ENCODE results near the gene SLC22A15. TPM values are rescaled to one million over a fixed set of nuclear protein-coding genes. Genes with fewer than 3 reads are reported as not detected.
"Not testable (repeated sequence)": the region's sequence is repeated elsewhere in the genome, so short reads cannot be mapped to it uniquely, and the experiment has no call there.

SLC22A15 gene
- total RNA-seq, 1 donor from 2014 or later: 3.5 TPM

- DNase-seq (ENCODE audit: low spot score): no peak
- intact Hi-C loops (cut with DNase I): no loop called here
- ATAC-seq: no peak
Measured at GRCh38 chr1:116019653-116020253, 43.4 kb downstream of the SLC22A15 start.

- intact Hi-C loops (cut with DNase I): no loop called here
- ATAC-seq: no peak
- no peak for DNase-seq (ENCODE audit: low spot score)
Measured at GRCh38 chr1:116020668-116021272, 44.5 kb downstream of the SLC22A15 start.

GRCh38 chr1:116024626-116025025, 48.3 kb downstream of the SLC22A15 start:
- ATAC-seq (no peak), DNase-seq (ENCODE audit: low spot score) (no peak)
- intact Hi-C loops (cut with DNase I): no loop called here

GRCh38 chr1:116026631-116027030, 50.3 kb downstream of the SLC22A15 start:
- intact Hi-C loops (cut with DNase I): no loop called here
- no peak for ATAC-seq
- no peak for DNase-seq (ENCODE audit: low spot score)

GRCh38 chr1:116031302-116031835, 55.1 kb downstream of the SLC22A15 start:
- ATAC-seq: no peak
- intact Hi-C loops (cut with DNase I): no loop called here
- DNase-seq (ENCODE audit: low spot score): no peak

GRCh38 chr1:116033322-116033721, 57.0 kb downstream of the SLC22A15 start:
- DNase-seq (ENCODE audit: low spot score): no peak
- intact Hi-C loops (cut with DNase I): no loop called here
- ATAC-seq: no peak

- intact Hi-C loops (cut with DNase I): no loop called here
- ATAC-seq: no peak
- no peak for DNase-seq (ENCODE audit: low spot score)
Measured at GRCh38 chr1:116036255-116036654, 59.9 kb downstream of the SLC22A15 start.

- DNase-seq (ENCODE audit: low spot score): no peak
- ATAC-seq: no peak
- intact Hi-C loops (cut with DNase I): no loop called here
Measured at GRCh38 chr1:116038679-116039078, 62.4 kb downstream of the SLC22A15 start.

GRCh38 chr1:116044071-116044470, 67.8 kb downstream of the SLC22A15 start:
- no peak for DNase-seq (ENCODE audit: low spot score)
- no peak for ATAC-seq
- intact Hi-C loops (cut with DNase I): no loop called here

- intact Hi-C loops (cut with DNase I); ATAC-seq: not testable (repeated sequence)
Measured at GRCh38 chr1:116046933-116047332, 70.6 kb downstream of the SLC22A15 start.

GRCh38 chr1:116051896-116052295, 75.6 kb downstream of the SLC22A15 start:
- ATAC-seq; intact Hi-C loops (cut with DNase I); DNase-seq (ENCODE audit: low spot score): not testable (repeated sequence)

More at GRCh38 chr1:116046933-116047332, 70.6 kb downstream of the SLC22A15 start:
- not testable (repeated sequence) for DNase-seq (ENCODE audit: low spot score)

- intact Hi-C loops (cut with DNase I): no loop called here
- DNase-seq (ENCODE audit: low spot score) (no peak), ATAC-seq (no peak)
Measured at GRCh38 chr1:116062201-116062600, 85.9 kb downstream of the SLC22A15 start.

- no peak for DNase-seq (ENCODE audit: low spot score)
- intact Hi-C loops (cut with DNase I): no loop called here
- ATAC-seq: no peak
Measured at GRCh38 chr1:116064616-116065015, 88.3 kb downstream of the SLC22A15 start.

GRCh38 chr1:116066868-116067565, 90.7 kb downstream of the SLC22A15 start:
- intact Hi-C loops (cut with DNase I): no loop called here
- ATAC-seq: peak; percentile 84
- DNase-seq (ENCODE audit: low spot score): no peak

GRCh38 chr1:116067566-116067890, 91.2 kb downstream of the SLC22A15 start:
- intact Hi-C loops (cut with DNase I): no loop called here
- peak; percentile 84 for ATAC-seq
- no peak for DNase-seq (ENCODE audit: low spot score)

GRCh38 chr1:116075575-116075974, 99.3 kb downstream of the SLC22A15 start:
- intact Hi-C loops (cut with DNase I): no loop called here
- DNase-seq (ENCODE audit: low spot score): no peak
- no peak for ATAC-seq

- DNase-seq (ENCODE audit: low spot score) (no peak), ATAC-seq (no peak)
- intact Hi-C loops (cut with DNase I): no loop called here
Measured at GRCh38 chr1:116075990-116076389, 99.7 kb downstream of the SLC22A15 start.

- no peak for ATAC-seq
- no peak for DNase-seq (ENCODE audit: low spot score)
- intact Hi-C loops (cut with DNase I): no loop called here
Measured at GRCh38 chr1:116076831-116077230, 100.5 kb downstream of the SLC22A15 start.

- intact Hi-C loops (cut with DNase I): no loop called here
- DNase-seq (ENCODE audit: low spot score) (no peak), ATAC-seq (no peak)
Measured at GRCh38 chr1:116078699-116079223, 102.4 kb downstream of the SLC22A15 start.

- intact Hi-C loops (cut with DNase I): no loop called here
- DNase-seq (ENCODE audit: low spot score) (no peak), ATAC-seq (no peak)
Measured at GRCh38 chr1:116087628-116088027, 111.3 kb downstream of the SLC22A15 start.

Data from sciatic nerve (tissue), 2 donors.